GM19438 (cell line): ENCODE data around the gene COG6.

Experiments used
- ATAC-seq: cut with Tn5 transposase; IDR thresholded peaks from one replicate; pipeline ENCODE4 v1.9.1; 2021; ENCODE audit warnings: low read depth; ENCODE audit not compliant: unreplicated experiment

The COG6 gene

GRCh38 chr13:39675904-39676303 is 20.4 kb downstream of the COG6 start:
- no peak for ATAC-seq

- ATAC-seq = no peak
These were observed 20.9 kb downstream of the COG6 start for GRCh38 chr13:39676315-39676876.

- ATAC-seq = no peak
These were observed 26.8 kb downstream of the COG6 start for GRCh38 chr13:39682310-39682709.

- peak; percentile 75 for ATAC-seq
These were observed 27.3 kb downstream of the COG6 start for GRCh38 chr13:39682788-39683187.

- no peak for ATAC-seq
These were observed 29.2 kb downstream of the COG6 start for GRCh38 chr13:39684531-39685137.

- no peak for ATAC-seq
These were observed 30.2 kb downstream of the COG6 start for GRCh38 chr13:39685652-39686051.

- ATAC-seq = peak; percentile 11
These were observed 32.8 kb downstream of the COG6 start for GRCh38 chr13:39688278-39688677.

- ATAC-seq = peak; percentile 62
These were observed 33.4 kb downstream of the COG6 start for GRCh38 chr13:39688699-39689405.

- no peak for ATAC-seq
These were observed 37.4 kb downstream of the COG6 start for GRCh38 chr13:39692660-39693438.

- no peak for ATAC-seq
These were observed 43.8 kb downstream of the COG6 start for GRCh38 chr13:39699274-39699673.

GRCh38 chr13:39712626-39713025 is 57.2 kb downstream of the COG6 start:
- no peak for ATAC-seq

GRCh38 chr13:39729156-39729555 is 73.7 kb downstream of the COG6 start:
- no peak for ATAC-seq

GRCh38 chr13:39734952-39735351 is 79.5 kb downstream of the COG6 start:
- no peak for ATAC-seq

GRCh38 chr13:39737047-39737446 is 81.6 kb downstream of the COG6 start:
- no peak for ATAC-seq

GRCh38 chr13:39740761-39741160 is 85.3 kb downstream of the COG6 start:
- no peak for ATAC-seq

GRCh38 chr13:39748961-39749360 is 93.5 kb downstream of the COG6 start:
- no peak for ATAC-seq

GRCh38 chr13:39749528-39749927 is 94.1 kb downstream of the COG6 start:
- no peak for ATAC-seq

- no peak for ATAC-seq
These were observed 96.3 kb downstream of the COG6 start for GRCh38 chr13:39751805-39752204.

- peak; percentile 99 for ATAC-seq
These were observed 105.1 kb downstream of the COG6 start for GRCh38 chr13:39760521-39760920.

GRCh38 chr13:39765801-39766463 is 110.5 kb downstream of the COG6 start:
- ATAC-seq = no peak
